MCF 10A (cell line): ENCODE measurements around the gene PIK3CB. TPM values are rescaled to one million over a fixed set of nuclear protein-coding genes. Genes with fewer than 3 reads are reported as not detected.
"Not testable (repeated sequence)": the region's sequence is repeated elsewhere in the genome, so short reads cannot be mapped to it uniquely, and the experiment has no call there.

Source experiments
- BruUV-seq: library from RNA; stranded (reverse); fragments of 400-500 nt; replicated peaks from 2 replicates; lab custom pipeline; 2021; lab: Mats Ljungman, UMichigan
- CTCF ChIA-PET: fragments of 300-600 bp; sonication (Branson Sonifier 250); formaldehyde crosslinking; extraction: SDS; loops from one replicate; lab custom pipeline; 2021; ENCODE audit warnings: antibody characterized with exemption, inconsistent platforms; lab: Yijun Ruan, JAX
- POLR2A ChIA-PET: fragments of 300-600, 350-650 bp; sonication (Branson Sonifier 250); formaldehyde crosslinking; extraction: SDS; loops from one replicate; lab custom pipeline; 2020; ENCODE audit warnings: antibody characterized with exemption, inconsistent platforms; lab: Yijun Ruan, JAX
- DNase-seq: peaks from one replicate; pipeline ENCODE4 v3.0.0-alpha.2; 2018; ENCODE audit not compliant: unreplicated experiment
- H3K27ac Mint-ChIP-seq: one replicate; pipeline ENCODE4 v1.8.0; 2022; ENCODE audit warnings: mild to moderate bottlenecking, low read depth, mixed read lengths; ENCODE audit not compliant: unreplicated experiment
- H3K27me3 Mint-ChIP-seq: one replicate; pipeline ENCODE4 v1.8.0; 2022; ENCODE audit warnings: mixed read lengths; ENCODE audit not compliant: insufficient read depth, unreplicated experiment
- H3K36me3 Mint-ChIP-seq: one replicate; pipeline ENCODE4 v1.8.0; 2022; ENCODE audit warnings: mild to moderate bottlenecking, moderate library complexity, mixed read lengths; ENCODE audit not compliant: insufficient read depth, unreplicated experiment
- H3K4me1 Mint-ChIP-seq: one replicate; pipeline ENCODE4 v1.8.0; 2022; ENCODE audit warnings: mixed read lengths; ENCODE audit not compliant: insufficient read depth, unreplicated experiment
- H3K4me3 Mint-ChIP-seq: one replicate; pipeline ENCODE4 v1.8.0; 2022; ENCODE audit warnings: mild to moderate bottlenecking, moderate library complexity, mixed read lengths; ENCODE audit not compliant: unreplicated experiment
- H3K9me3 Mint-ChIP-seq: one replicate; pipeline ENCODE4 v1.8.0; 2022; ENCODE audit warnings: mixed read lengths; ENCODE audit not compliant: unreplicated experiment
- CTCF ChIP-seq: fragments of 200-600 bp; IDR thresholded peaks from one replicate; pipeline ENCODE4 v1.8.0; 2022; ENCODE audit warnings: antibody characterized with exemption, mild to moderate bottlenecking; ENCODE audit not compliant: unreplicated experiment
- intact Hi-C: fragments of 100-400 bp; cut with micrococcal nuclease; formaldehyde crosslinking; loops from 2 replicates; pipeline ENCODE4 v1.14.1; 2022
- total RNA-seq: library from RNA; stranded (reverse); gene quantifications from 2 replicates; pipeline ENCODE4 v1.2.3, GENCODE V29; 2022

Gene PIK3CB
- total RNA-seq, 1 experiment from 2014 or later = 21.1 TPM

- Mint-ChIP-seq H3K4me1 (no peaks in the 10 kb centered on the region), H3K36me3 (peaks cover 12% of the 10 kb centered on the region), H3K27me3 (no peaks in the 10 kb centered on the region), H3K9me3 (no peaks in the 10 kb centered on the region), H3K27ac (no peak overlapping the region), H3K4me3 (no peak overlapping the region)
- ChIA-PET CTCF (interaction anchor here (1.3 kb wide), 1 partner anchor 177 kb away, joined by 3 read pairs; no protein-coding TSS in a partner anchor), POLR2A (no interaction called here)
- intact Hi-C loops = no loop called here
- BruUV-seq = no TSS peak
- no peak for TF ChIP-seq CTCF
- DNase-seq = no peak
Measured at GRCh38 chr3:138747225-138747624, 87.5 kb downstream of the PIK3CB start.

- peaks cover 23% of the 10 kb centered on the region for H3K36me3 Mint-ChIP-seq
- ChIA-PET CTCF (interaction anchor here (0.7 kb wide), 1 partner anchor 13 kb away, joined by 3 read pairs; no protein-coding TSS in a partner anchor), POLR2A (no interaction called here)
- no peaks in the 10 kb centered on the region for H3K27me3 Mint-ChIP-seq
- H3K4me1 Mint-ChIP-seq = no peaks in the 10 kb centered on the region
- DNase-seq = no peak
- intact Hi-C loops = no loop called here
- no peak overlapping the region for H3K27ac Mint-ChIP-seq
- no TSS peak for BruUV-seq
- no peaks in the 10 kb centered on the region for H3K9me3 Mint-ChIP-seq
- H3K4me3 Mint-ChIP-seq = no peak overlapping the region
- no peak for TF ChIP-seq CTCF
Measured at GRCh38 chr3:138740072-138740471, 94.7 kb downstream of the PIK3CB start.

- peaks cover 23% of the 10 kb centered on the region for H3K36me3 Mint-ChIP-seq
- DNase-seq = no peak
- ChIA-PET POLR2A (no interaction called here), CTCF (no interaction called here)
- H3K9me3 Mint-ChIP-seq = no peaks in the 10 kb centered on the region
- TF ChIP-seq CTCF = no peak
- no peaks in the 10 kb centered on the region for H3K4me1 Mint-ChIP-seq
- no peaks in the 10 kb centered on the region for H3K27me3 Mint-ChIP-seq
- intact Hi-C loops = no loop called here
- H3K4me3 Mint-ChIP-seq = no peak overlapping the region
- no peak overlapping the region for H3K27ac Mint-ChIP-seq
- BruUV-seq = no TSS peak
Measured at GRCh38 chr3:138732456-138732855, 102.3 kb downstream of the PIK3CB start.

- Mint-ChIP-seq H3K36me3 (peaks cover 11% of the 10 kb centered on the region), H3K9me3 (no peaks in the 10 kb centered on the region), H3K4me1 (no peaks in the 10 kb centered on the region), H3K27me3 (no peaks in the 10 kb centered on the region), H3K4me3 (no peak overlapping the region), H3K27ac (no peak overlapping the region)
- no peak for DNase-seq
- intact Hi-C loops = no loop called here
- ChIA-PET POLR2A (interaction anchor here (0.9 to 1.4 kb wide), 2 partner anchors 12 to 24 kb away, joined by 3 to 4 read pairs; no protein-coding TSS in a partner anchor), CTCF (interaction anchor here (1.1 to 1.9 kb wide), 2 partner anchors 188 to 196 kb away, joined by 3 to 7 read pairs; no protein-coding TSS in a partner anchor)
- TF ChIP-seq CTCF = no peak
- no TSS peak for BruUV-seq
Measured at GRCh38 chr3:138726946-138727730, 107.6 kb downstream of the PIK3CB start.

- H3K27ac Mint-ChIP-seq, H3K27me3 Mint-ChIP-seq, DNase-seq, H3K4me1 Mint-ChIP-seq, H3K4me3 Mint-ChIP-seq, POLR2A ChIA-PET, H3K36me3 Mint-ChIP-seq, intact Hi-C loops, H3K9me3 Mint-ChIP-seq, BruUV-seq: not testable (repeated sequence)
- CTCF ChIA-PET = interaction anchor here (1.9 kb wide), 1 partner anchor 189 kb away, joined by 7 read pairs; no protein-coding TSS in a partner anchor
Measured at GRCh38 chr3:138726042-138726441, 108.7 kb downstream of the PIK3CB start.
